Measurements from ENCODE around the gene SURF4. TPM values are rescaled to one million over a fixed set of nuclear protein-coding genes. Genes with fewer than 3 reads are reported as not detected.
"Not testable (repeated sequence)": the region's sequence is repeated elsewhere in the genome, so short reads cannot be mapped to it uniquely, and the experiment has no call there.

SURF4 gene
- total RNA-seq, 1 donor from 2014 or later: 188 TPM

DNA sequence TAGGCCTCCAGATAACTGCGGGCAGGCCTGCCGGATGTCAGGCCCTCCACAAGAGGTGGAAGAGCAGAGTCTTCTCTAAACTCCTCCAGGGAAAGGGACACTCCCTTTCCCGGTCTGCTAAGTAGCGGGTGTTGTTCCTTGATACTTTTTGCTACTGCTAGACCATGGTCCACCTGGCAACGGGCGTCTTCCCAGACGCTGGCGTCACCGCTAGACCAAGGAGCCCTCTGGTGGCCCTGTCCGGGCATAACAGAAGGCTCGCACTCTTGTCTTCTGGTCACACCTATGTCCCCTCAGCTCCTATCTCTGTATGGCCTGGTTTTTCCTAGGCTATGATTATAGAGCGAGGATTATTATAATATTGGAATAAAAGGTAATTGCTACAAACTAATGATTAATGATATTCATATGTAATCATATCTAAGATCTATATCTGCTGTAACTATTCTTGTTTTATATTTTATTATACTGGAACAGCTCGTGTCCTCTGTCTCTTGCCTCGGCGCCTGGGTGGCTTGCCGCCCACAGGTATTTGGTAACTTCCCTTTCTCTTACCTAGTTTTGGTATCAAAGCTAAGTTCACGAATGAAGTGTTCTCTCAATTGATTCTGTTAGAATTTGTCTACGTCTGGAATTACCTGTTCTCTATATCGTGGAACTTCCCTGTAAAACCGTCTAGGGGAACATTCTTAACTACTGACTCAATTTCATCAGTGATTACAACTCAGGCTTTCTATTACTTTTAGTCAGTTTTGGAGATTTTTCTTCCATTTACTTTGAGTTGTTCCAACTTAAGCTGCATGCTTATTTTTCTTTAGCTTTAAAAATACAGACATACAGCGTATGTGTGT, 46.3 kb downstream of the SURF4 start:
- peak; percentile 50 for TF ChIP-seq CTCF (IDR thresholded peaks at IDR 0.05; ENCODE audit: insufficient read depth, low read length, poor library complexity, severe bottlenecking)
- H3K27me3 ChIP-seq (ENCODE audit: control insufficient read depth, insufficient read depth, low read length); DNase-seq (ENCODE audit: low read depth); H3K4me3 ChIP-seq (ENCODE audit: low read depth, low read length): not testable (repeated sequence)
- peaks cover 11% of the 10 kb centered on the region for H3K36me3 ChIP-seq (ENCODE audit: control insufficient read depth, insufficient read depth, low read length)

DNA sequence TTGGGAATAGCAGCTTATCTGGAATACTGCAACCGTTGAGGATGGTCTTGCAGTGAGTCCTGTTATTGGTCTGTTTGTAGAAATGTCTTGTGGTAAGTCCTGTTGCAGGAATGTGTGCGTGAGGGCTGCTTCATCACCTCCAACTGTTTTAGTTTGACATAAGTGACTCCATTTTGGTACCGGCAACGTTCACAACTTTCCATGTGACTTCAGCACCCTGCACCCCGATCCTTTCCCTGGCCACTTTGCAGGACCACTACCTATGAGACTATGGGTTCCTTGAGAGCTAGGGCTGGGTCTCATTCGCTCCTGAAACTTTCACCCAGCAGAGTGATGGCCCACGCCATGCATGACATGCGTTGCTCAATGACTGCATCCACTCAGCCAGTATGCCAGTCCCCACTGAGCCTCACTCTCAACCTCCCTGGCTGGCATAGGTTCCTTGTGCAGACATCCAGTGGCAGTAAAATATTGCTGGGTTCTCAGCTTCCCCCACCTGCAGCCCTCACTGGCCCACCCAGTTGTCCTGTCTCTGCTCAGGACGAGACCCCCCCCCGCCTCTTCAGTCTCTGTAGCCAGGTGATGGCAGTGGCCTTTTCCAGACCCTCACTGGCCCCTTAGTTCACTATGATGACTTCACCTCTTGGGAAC, 47.9 kb downstream of the SURF4 start:
- TF ChIP-seq CTCF (IDR thresholded peaks at IDR 0.05; ENCODE audit: insufficient read depth, low read length, poor library complexity, severe bottlenecking): no peak

GRCh38 chr9:133327021-133327420, 48.8 kb downstream of the SURF4 start:
- H3K27me3 ChIP-seq (ENCODE audit: control insufficient read depth, insufficient read depth, low read length); H3K4me3 ChIP-seq (ENCODE audit: low read depth, low read length); DNase-seq (ENCODE audit: low read depth); H3K36me3 ChIP-seq (ENCODE audit: control insufficient read depth, insufficient read depth, low read length): not testable (repeated sequence)

More for the DNA sequence above, 47.9 kb downstream of the SURF4 start:
- H3K4me3 ChIP-seq (ENCODE audit: low read depth, low read length): no peak overlapping the region
- DNase-seq (ENCODE audit: low read depth): no peak
- peaks cover 5% of the 10 kb centered on the region for H3K36me3 ChIP-seq (ENCODE audit: control insufficient read depth, insufficient read depth, low read length)
- H3K27me3 ChIP-seq (ENCODE audit: control insufficient read depth, insufficient read depth, low read length): peaks cover 3% of the 10 kb centered on the region

DNA sequence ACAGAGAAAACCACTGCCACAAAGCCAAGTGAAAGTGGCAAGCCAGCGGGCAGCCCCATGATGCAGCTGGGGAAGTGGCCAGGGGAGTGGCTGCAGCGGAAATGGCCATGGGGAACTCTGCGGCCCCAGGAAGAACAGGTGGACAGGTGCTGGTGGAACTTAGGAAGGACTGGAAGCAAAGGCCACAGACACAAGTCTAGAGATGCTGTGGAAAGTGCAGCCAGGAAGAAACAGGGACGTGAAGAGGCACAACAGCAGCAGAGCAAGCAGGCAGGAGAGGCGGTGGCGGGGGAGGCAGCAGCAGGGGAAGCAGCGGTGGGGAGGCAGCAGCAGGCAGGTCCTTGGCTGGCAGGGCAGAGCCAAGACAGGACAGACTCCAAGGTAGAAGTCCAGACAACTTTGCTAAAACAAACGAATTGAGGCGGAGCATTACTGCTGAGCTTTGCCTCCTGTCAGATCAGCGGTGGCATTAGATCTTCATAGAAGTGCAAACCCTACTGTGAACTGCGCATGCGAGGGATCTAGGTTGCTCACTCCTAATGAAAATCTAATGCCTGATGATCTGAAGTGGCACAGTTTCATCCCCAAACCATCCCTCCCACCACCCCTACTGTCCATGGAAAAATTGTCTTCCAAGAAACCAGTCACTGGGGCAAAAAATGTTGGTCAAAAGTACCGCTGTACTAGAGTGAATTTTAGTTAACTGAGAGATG, 51.7 kb downstream of the SURF4 start:
- no peaks in the 10 kb centered on the region for H3K36me3 ChIP-seq (ENCODE audit: control insufficient read depth, insufficient read depth, low read length)
- peaks cover 5% of the 10 kb centered on the region for H3K27me3 ChIP-seq (ENCODE audit: control insufficient read depth, insufficient read depth, low read length)
- no peak for DNase-seq (ENCODE audit: low read depth)

DNA sequence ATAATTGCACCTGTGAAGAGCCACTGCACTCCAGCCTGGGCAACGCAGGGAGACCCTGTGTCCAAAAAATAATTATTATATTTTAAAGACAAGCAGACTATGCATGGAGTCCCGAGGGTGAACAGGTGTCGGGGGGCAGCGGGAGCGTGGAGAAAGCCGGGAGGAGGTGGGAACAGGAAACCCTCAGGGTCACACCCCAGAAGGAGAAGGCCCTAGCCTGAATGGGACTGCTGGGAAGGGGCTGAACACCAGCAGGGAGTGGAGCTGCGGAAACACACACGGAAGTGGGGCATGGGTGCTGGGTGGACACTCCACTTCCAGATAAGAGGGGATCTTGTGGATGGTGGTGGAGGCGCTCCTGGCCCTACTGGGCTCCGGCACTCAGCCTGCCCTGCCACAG, 52.6 kb downstream of the SURF4 start:
- H3K27me3 ChIP-seq (ENCODE audit: control insufficient read depth, insufficient read depth, low read length): peaks cover 5% of the 10 kb centered on the region
- H3K4me3 ChIP-seq (ENCODE audit: low read depth, low read length): no peak overlapping the region
- no peaks in the 10 kb centered on the region for H3K36me3 ChIP-seq (ENCODE audit: control insufficient read depth, insufficient read depth, low read length)
- DNase-seq (ENCODE audit: low read depth): no peak
- no peak for TF ChIP-seq CTCF (IDR thresholded peaks at IDR 0.05; ENCODE audit: insufficient read depth, low read length, poor library complexity, severe bottlenecking)

More for the DNA sequence above, 51.7 kb downstream of the SURF4 start:
- no peak for TF ChIP-seq CTCF (IDR thresholded peaks at IDR 0.05; ENCODE audit: insufficient read depth, low read length, poor library complexity, severe bottlenecking)
- no peak overlapping the region for H3K4me3 ChIP-seq (ENCODE audit: low read depth, low read length)

DNA sequence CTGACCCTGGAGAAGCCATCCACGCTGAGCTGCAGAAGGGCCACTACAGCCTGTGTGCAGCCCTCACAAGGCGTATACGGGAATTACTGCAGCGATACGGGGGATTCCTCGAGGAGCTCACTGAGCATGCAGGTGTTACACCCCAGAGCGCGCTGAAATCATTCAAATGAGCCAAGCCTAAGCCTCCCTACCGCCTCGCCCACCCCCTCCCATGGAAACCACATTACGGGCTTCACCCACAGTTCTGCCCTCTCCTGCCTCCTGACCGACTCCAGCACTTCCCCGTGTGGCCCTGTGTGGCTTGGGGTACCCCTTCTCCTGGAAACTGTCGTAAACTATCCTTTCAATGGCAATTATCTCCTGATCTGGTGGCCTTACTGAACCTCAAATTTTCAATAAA, 53.2 kb downstream of the SURF4 start:
- no peaks in the 10 kb centered on the region for H3K36me3 ChIP-seq (ENCODE audit: control insufficient read depth, insufficient read depth, low read length)
- H3K4me3 ChIP-seq (ENCODE audit: low read depth, low read length): no peak overlapping the region
- H3K27me3 ChIP-seq (ENCODE audit: control insufficient read depth, insufficient read depth, low read length): peaks cover 5% of the 10 kb centered on the region
- no peak for TF ChIP-seq CTCF (IDR thresholded peaks at IDR 0.05; ENCODE audit: insufficient read depth, low read length, poor library complexity, severe bottlenecking)
- DNase-seq (ENCODE audit: low read depth): no peak
